ENCODE data around the gene MYO18B.

Gene MYO18B

DNA sequence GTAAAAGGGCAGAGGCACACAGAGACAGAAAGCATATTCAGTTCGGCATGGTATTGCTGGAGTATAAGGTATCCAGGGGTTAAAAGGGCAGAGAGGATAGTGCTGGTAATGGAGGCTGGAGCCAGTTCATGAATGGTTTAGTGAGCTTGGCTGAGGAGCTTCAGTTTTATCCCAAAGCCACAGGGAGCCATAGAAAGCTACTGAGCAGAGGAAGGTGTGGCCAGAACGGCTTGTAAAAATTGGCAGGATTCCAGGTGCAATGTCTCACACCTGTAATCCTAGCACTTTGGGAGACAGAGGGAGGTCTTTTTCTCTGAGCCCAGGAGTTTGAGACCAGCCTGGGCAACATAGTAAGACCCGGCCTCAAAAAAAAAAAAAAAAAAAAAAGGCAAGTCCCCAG, 186.1 kb downstream of the MYO18B start:
- H3K4me3 ChIP-seq (ENCODE audit: low read depth in 1 of 2, low read length in 1 of 2), result no peak overlapping the region
- H3K27me3 ChIP-seq, result peaks cover 12% of the 10 kb centered on the region
- TF ChIP-seq, protein P1, sequence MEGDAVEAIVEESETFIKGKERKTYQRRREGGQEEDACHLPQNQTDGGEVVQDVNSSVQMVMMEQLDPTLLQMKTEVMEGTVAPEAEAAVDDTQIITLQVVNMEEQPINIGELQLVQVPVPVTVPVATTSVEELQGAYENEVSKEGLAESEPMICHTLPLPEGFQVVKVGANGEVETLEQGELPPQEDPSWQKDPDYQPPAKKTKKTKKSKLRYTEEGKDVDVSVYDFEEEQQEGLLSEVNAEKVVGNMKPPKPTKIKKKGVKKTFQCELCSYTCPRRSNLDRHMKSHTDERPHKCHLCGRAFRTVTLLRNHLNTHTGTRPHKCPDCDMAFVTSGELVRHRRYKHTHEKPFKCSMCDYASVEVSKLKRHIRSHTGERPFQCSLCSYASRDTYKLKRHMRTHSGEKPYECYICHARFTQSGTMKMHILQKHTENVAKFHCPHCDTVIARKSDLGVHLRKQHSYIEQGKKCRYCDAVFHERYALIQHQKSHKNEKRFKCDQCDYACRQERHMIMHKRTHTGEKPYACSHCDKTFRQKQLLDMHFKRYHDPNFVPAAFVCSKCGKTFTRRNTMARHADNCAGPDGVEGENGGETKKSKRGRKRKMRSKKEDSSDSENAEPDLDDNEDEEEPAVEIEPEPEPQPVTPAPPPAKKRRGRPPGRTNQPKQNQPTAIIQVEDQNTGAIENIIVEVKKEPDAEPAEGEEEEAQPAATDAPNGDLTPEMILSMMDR (IDR thresholded peaks at IDR 0.05), result no peak
- H3K4me1 ChIP-seq (ENCODE audit: control insufficient read depth in 1 of 2, insufficient read depth in 1 of 2, low read depth in 1 of 2, low read length in 1 of 2), result no peaks in the 10 kb centered on the region
- no peaks in the 10 kb centered on the region for H3K9me3 ChIP-seq
- no peaks in the 10 kb centered on the region for H3K36me3 ChIP-seq
- no peak overlapping the region for H3K27ac ChIP-seq

DNA sequence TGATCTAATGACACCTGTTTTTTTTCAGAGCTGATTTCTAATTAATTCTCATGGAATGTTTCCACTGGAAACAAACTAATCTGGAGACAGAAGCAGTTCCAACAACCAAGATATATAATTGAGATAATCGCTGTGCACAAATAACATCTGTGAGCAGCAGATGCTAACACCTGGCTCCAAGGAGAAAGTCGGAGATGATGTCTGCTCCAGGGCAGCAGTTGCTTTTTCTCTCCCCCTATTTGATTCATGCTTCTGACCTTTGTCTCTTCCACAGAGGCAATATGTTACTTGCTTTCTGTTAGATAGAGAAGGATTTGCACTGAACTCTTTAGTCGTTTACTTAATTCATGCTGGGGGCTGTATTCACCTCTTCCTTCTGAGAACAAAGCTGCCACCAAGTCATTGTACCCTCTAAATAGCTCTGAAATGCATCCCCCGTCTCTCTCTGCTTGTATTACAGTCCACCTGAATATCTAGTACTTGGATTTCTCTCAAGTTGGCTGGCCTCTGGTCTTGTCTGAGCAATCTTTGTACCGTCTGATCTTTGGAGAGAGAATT, 187.4 kb downstream of the MYO18B start:
- Histone ChIP-seq H3K27ac (no peak overlapping the region), H3K4me3 (ENCODE audit: low read depth in 1 of 2, low read length in 1 of 2) (no peak overlapping the region), H3K27me3 (peaks cover 16% of the 10 kb centered on the region), H3K9me3 (no peaks in the 10 kb centered on the region), H3K4me1 (ENCODE audit: control insufficient read depth in 1 of 2, insufficient read depth in 1 of 2, low read depth in 1 of 2, low read length in 1 of 2) (no peaks in the 10 kb centered on the region), H3K36me3 (no peaks in the 10 kb centered on the region)
- TF ChIP-seq, protein P1 (IDR thresholded peaks at IDR 0.05), result no peak

DNA sequence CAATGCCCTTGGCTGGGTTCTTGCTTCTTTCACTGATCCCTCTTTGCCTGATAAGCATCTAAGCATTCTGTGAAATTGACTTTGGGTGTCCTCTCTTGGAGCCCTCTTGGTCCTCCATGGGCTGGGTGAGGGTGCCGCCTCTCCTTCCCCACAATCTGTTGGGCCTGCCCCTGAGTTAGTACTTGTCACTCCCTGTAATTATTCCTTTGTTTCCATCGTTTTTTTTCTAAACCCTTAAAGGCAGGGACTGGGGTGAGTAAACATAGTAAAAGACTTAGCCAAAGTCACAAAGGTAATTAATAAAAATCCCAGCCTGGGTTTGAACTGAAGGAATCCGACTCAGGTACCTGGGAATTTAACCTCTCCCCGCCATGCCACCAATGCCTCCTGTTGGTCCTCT, 188.1 kb downstream of the MYO18B start:
- TF ChIP-seq, protein P1 (IDR thresholded peaks at IDR 0.05), result no peak

DNA sequence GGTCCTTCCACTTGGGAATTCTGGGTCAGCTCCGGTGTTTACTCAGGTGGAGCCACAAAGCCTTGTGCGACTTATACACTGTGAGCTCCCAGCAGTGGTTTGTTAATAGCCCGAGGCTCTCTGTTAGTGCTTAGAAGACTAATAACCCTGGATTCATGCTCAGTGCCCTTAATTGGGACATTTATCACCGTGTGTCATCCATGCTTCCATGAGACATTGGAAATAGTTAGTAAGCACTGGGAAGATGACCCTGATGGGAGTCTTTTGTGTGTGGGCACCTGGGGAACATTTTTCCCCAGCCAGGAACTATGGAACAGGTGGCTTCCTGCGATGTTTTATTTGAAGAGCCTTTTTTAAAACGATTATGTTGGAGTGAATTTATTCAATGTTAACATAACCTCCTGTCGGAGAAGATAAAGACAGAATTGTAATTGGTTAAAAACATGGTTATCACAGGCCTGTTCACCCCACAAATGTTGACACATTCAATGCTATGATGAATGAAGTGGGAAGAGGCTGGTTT, 188.9 kb downstream of the MYO18B start:
- Histone ChIP-seq H3K27ac (no peak overlapping the region), H3K36me3 (no peaks in the 10 kb centered on the region), H3K4me3 (ENCODE audit: low read depth in 1 of 2, low read length in 1 of 2) (no peak overlapping the region), H3K4me1 (ENCODE audit: control insufficient read depth in 1 of 2, insufficient read depth in 1 of 2, low read depth in 1 of 2, low read length in 1 of 2) (no peaks in the 10 kb centered on the region), H3K9me3 (no peaks in the 10 kb centered on the region), H3K27me3 (peaks cover 24% of the 10 kb centered on the region)
- TF ChIP-seq, protein P1 (IDR thresholded peaks at IDR 0.05), result no peak

More for the DNA sequence above, 188.1 kb downstream of the MYO18B start:
- H3K4me3 ChIP-seq (ENCODE audit: low read depth in 1 of 2, low read length in 1 of 2), result no peak overlapping the region
- no peaks in the 10 kb centered on the region for H3K9me3 ChIP-seq
- H3K27ac ChIP-seq, result no peak overlapping the region
- H3K36me3 ChIP-seq, result no peaks in the 10 kb centered on the region
- H3K4me1 ChIP-seq (ENCODE audit: control insufficient read depth in 1 of 2, insufficient read depth in 1 of 2, low read depth in 1 of 2, low read length in 1 of 2), result no peaks in the 10 kb centered on the region
- H3K27me3 ChIP-seq, result peaks cover 16% of the 10 kb centered on the region

DNA sequence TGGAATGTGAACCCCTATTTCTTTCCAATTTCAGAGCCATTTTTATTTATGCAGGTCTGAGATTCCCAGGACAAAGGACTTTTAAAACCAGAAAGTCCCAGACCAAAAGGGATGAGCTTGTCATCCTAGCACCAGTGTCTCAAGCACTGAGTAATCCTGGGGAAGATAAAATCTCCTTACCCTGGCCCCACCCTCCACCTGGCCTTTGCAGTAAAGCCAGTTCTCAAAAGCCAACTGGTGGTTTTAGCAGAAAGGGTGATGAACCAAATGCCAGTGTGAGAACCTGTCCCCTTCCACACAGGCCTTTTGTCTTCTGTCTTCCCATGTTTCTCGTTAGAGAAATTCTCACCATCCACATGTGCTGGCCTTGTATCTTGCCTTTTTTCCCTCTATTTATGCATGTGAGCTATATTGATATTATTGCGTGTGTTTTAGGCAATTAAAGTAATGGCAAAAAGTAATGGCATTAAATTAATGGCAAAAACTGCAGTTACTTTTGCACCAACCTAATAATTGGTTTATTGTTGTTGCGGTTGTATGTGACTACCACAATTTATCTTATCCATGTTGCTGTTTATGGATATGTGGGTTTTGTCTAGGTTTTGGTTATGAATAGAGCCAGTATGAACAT, 191.3 kb downstream of the MYO18B start:
- Histone ChIP-seq H3K9me3 (no peaks in the 10 kb centered on the region), H3K4me3 (ENCODE audit: low read depth in 1 of 2, low read length in 1 of 2) (no peak overlapping the region)
- TF ChIP-seq, protein P1 (IDR thresholded peaks at IDR 0.05), result no peak

More for the DNA sequence above, 191.3 kb downstream of the MYO18B start:
- no peaks in the 10 kb centered on the region for H3K4me1 ChIP-seq (ENCODE audit: control insufficient read depth in 1 of 2, insufficient read depth in 1 of 2, low read depth in 1 of 2, low read length in 1 of 2)
- peaks cover 24% of the 10 kb centered on the region for H3K27me3 ChIP-seq
- H3K27ac ChIP-seq, result no peak overlapping the region
- no peaks in the 10 kb centered on the region for H3K36me3 ChIP-seq

Measured in neutrophil (primary cell).